Natural killer cell (primary cell): Measurements from ENCODE around the gene CDH13. TPM values are rescaled to one million over a fixed set of nuclear protein-coding genes. Genes with fewer than 3 reads are reported as not detected.
A peak's percentile ranks its signal among the peaks of the same experiment; 100 is the strongest.

Experiments used
- ATAC-seq, 3 donors: fragments of 150-1000 bp in 2 of 3; fragments of 200-7000 bp in 1 of 3; cut with Tn5 transposase; 1 replicate in 1 of 3; 2 replicates in 2 of 3; pipeline ENCODE4 v1.10.0; 2021; ENCODE audit warnings: mild to moderate bottlenecking in 2 of 3, moderate library complexity in 2 of 3
- DNase-seq, 2 donors: peaks; one replicate each; pipeline versions ENCODE4 v3.0.0 to v3.0.0-alpha.2; 2013 to 2021; ENCODE audit warnings: mixed read lengths in 1 of 2
- H3K27ac ChIP-seq: one replicate; pipeline ENCODE4 v1.5.1; 2013; ENCODE audit warnings: mild to moderate bottlenecking, low read length
- H3K27me3 ChIP-seq: one replicate; pipeline ENCODE4 v1.6.1; 2013; ENCODE audit warnings: low read length; ENCODE audit not compliant: control insufficient read depth, insufficient read depth
- H3K36me3 ChIP-seq: one replicate; pipeline ENCODE4 v1.6.1; 2013; ENCODE audit warnings: low read length; ENCODE audit not compliant: control insufficient read depth, insufficient read depth
- H3K4me1 ChIP-seq: one replicate; pipeline ENCODE4 v1.6.1; 2013; ENCODE audit warnings: low read length; ENCODE audit not compliant: control insufficient read depth, insufficient read depth
- H3K4me3 ChIP-seq: one replicate; pipeline ENCODE4 v1.5.1; 2013; ENCODE audit warnings: low read length
- H3K9me3 ChIP-seq: one replicate; pipeline ENCODE4 v1.6.1; 2013; ENCODE audit warnings: low read length; ENCODE audit not compliant: control insufficient read depth, insufficient read depth
- H3K27ac Mint-ChIP-seq, 2 donors: one replicate each; pipeline ENCODE4 v1.8.0; 2022; ENCODE audit warnings: mild to moderate bottlenecking in 2 of 2, mixed read lengths in 2 of 2, moderate library complexity in 1 of 2
- H3K27me3 Mint-ChIP-seq, 2 donors: one replicate each; pipeline ENCODE4 v1.8.0; 2022; ENCODE audit warnings: low read depth in 2 of 2, mixed read lengths in 2 of 2
- H3K36me3 Mint-ChIP-seq: one replicate; pipeline ENCODE4 v1.8.0; 2022; ENCODE audit warnings: mixed read lengths
- H3K4me1 Mint-ChIP-seq, 2 donors: one replicate each; pipeline ENCODE4 v1.8.0; 2022; ENCODE audit warnings: mixed read lengths in 2 of 2
- H3K4me3 Mint-ChIP-seq: one replicate; pipeline ENCODE4 v1.8.0; 2022; ENCODE audit warnings: mild to moderate bottlenecking, moderate library complexity, mixed read lengths
- H3K9me3 Mint-ChIP-seq, 2 donors: one replicate each; pipeline ENCODE4 v1.8.0; 2022; ENCODE audit warnings: mixed read lengths in 2 of 2
- CTCF ChIP-seq: fragments of 200-600 bp; IDR thresholded peaks from one replicate; pipeline ENCODE4 v1.8.0; 2022; ENCODE audit warnings: antibody characterized with exemption
- WGBS: methylation state at CpG from one replicate; pipeline ENCODE4 v1.1.7; 2013; ENCODE audit warnings: missing lambda C conversion rate; ENCODE audit not compliant: insufficient coverage; 5-methylcytosine and 5-hydroxymethylcytosine counted together
- intact Hi-C: fragments of 100-400 bp; cut with micrococcal nuclease; formaldehyde crosslinking; loops from one replicate; pipeline ENCODE4 v1.14.2; 2022
- total RNA-seq, 4 donors: library from RNA; stranded (reverse); fragments of 120-200 nt in 1 of 4; gene quantifications; one replicate each; pipeline versions ENCODE4 v1.2.3 to v1.2.4, GENCODE V29; 2013 to 2022

The CDH13 gene
- total RNA-seq, 3 donors from 2014 or later (not counting 1 experiment from before 2014, with no cell fraction given): not detected

GRCh38 chr16:83134638-83135037 is 507.9 kb downstream of the CDH13 start:
- H3K4me1 ChIP-seq: peaks cover 19% of the 10 kb centered on the region
- WGBS: 58% methylated on average over 4 of the region's 4 CpGs
- H3K9me3 ChIP-seq: no peaks in the 10 kb centered on the region
- Mint-ChIP-seq H3K27ac (no peak overlapping the region), H3K4me1 (peaks cover 19 to 20% of the 10 kb centered on the region in 2 donors), H3K36me3 (no peaks in the 10 kb centered on the region), H3K9me3 (no peaks in the 10 kb centered on the region), H3K27me3 (peaks cover 0 to 8% of the 10 kb centered on the region in 2 donors), H3K4me3 (no peak overlapping the region)
- no peaks in the 10 kb centered on the region for H3K36me3 ChIP-seq
- no peak overlapping the region for H3K4me3 ChIP-seq
- no peak overlapping the region for H3K27ac ChIP-seq
- ATAC-seq (no peak), DNase-seq (no peak)
- intact Hi-C loops: loop anchor here (5.0 to 10.0 kb wide), 2 partner anchors 187 to 210 kb away; no protein-coding TSS in a partner anchor
- no peak for TF ChIP-seq CTCF
- no peaks in the 10 kb centered on the region for H3K27me3 ChIP-seq

DNA sequence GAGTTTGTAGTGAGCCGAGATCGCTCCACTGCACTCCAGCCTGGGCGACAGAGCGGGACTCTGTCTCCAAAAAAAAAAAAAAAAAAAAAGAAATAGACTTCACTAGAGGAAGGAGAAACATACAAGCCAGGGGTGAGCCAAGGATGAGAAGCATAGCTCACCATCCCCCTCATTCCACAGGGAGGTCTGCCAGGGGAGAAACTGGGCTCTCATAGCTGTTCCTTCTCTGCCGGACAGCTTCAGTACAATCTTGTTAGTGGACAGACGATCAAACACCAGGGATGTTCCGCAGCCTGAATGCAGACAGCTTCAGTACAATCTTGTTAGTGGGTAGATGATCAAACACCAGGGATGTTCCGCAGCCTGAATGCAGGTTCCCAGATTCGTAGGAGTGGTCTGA is 509.6 kb downstream of the CDH13 start:
- intact Hi-C loops: loop anchor here (5.0 to 10.0 kb wide), 2 partner anchors 189 to 212 kb away; no protein-coding TSS in a partner anchor
- Mint-ChIP-seq H3K36me3 (no peaks in the 10 kb centered on the region), H3K27me3 (peaks cover 0 to 12% of the 10 kb centered on the region in 2 donors), H3K4me3 (no peak overlapping the region), H3K27ac (no peak overlapping the region), H3K4me1 (peaks cover 19 to 20% of the 10 kb centered on the region in 2 donors), H3K9me3 (no peaks in the 10 kb centered on the region)
- 95% methylated on average over 9 of the region's 9 CpGs for WGBS
- H3K36me3 ChIP-seq: no peaks in the 10 kb centered on the region
- H3K27me3 ChIP-seq: no peaks in the 10 kb centered on the region
- H3K9me3 ChIP-seq: no peaks in the 10 kb centered on the region
- no peak overlapping the region for H3K27ac ChIP-seq
- no peak for TF ChIP-seq CTCF
- no peak for ATAC-seq
- H3K4me1 ChIP-seq: peaks cover 19% of the 10 kb centered on the region
- no peak for DNase-seq
- H3K4me3 ChIP-seq: no peak overlapping the region

GRCh38 chr16:83136924-83137323 is 510.2 kb downstream of the CDH13 start:
- ATAC-seq: peak; percentile 32 to 46 (median 37)
- WGBS: 69% methylated on average over 5 of the region's 5 CpGs
- Histone ChIP-seq H3K27me3 (no peaks in the 10 kb centered on the region), H3K36me3 (no peaks in the 10 kb centered on the region), H3K9me3 (no peaks in the 10 kb centered on the region), H3K4me3 (no peak overlapping the region), H3K4me1 (peaks cover 19% of the 10 kb centered on the region), H3K27ac (no peak overlapping the region)
- TF ChIP-seq CTCF: no peak
- H3K4me3 Mint-ChIP-seq: peak overlapping the region; percentile 89
- H3K27ac Mint-ChIP-seq: peak overlapping the region; percentile 86 to 89
- no peaks in the 10 kb centered on the region for H3K36me3 Mint-ChIP-seq
- no peak for DNase-seq
- intact Hi-C loops: loop anchor here (5.0 to 10.0 kb wide), 2 partner anchors 190 to 212 kb away; no protein-coding TSS in a partner anchor
- no peaks in the 10 kb centered on the region for H3K9me3 Mint-ChIP-seq
- peaks cover 0 to 15% of the 10 kb centered on the region in 2 donors for H3K27me3 Mint-ChIP-seq
- H3K4me1 Mint-ChIP-seq: peaks cover 19 to 20% of the 10 kb centered on the region in 2 donors

GRCh38 chr16:83137326-83137781 is 510.6 kb downstream of the CDH13 start:
- Histone ChIP-seq H3K36me3 (no peaks in the 10 kb centered on the region), H3K4me3 (peak overlapping the region; percentile 6), H3K27ac (peak overlapping the region; percentile 48), H3K4me1 (peaks cover 19% of the 10 kb centered on the region), H3K9me3 (no peaks in the 10 kb centered on the region), H3K27me3 (no peaks in the 10 kb centered on the region)
- Mint-ChIP-seq H3K9me3 (no peaks in the 10 kb centered on the region), H3K4me3 (peak overlapping the region; percentile 89), H3K4me1 (peaks cover 19 to 20% of the 10 kb centered on the region in 2 donors), H3K27me3 (peaks cover 0 to 15% of the 10 kb centered on the region in 2 donors), H3K27ac (peak overlapping the region; percentile 86 to 89), H3K36me3 (no peaks in the 10 kb centered on the region)
- intact Hi-C loops: loop anchor here (5.0 to 10.0 kb wide), 2 partner anchors 190 to 213 kb away; no protein-coding TSS in a partner anchor
- DNase-seq (peak; percentile 43 to 64), ATAC-seq (peak; percentile 82 to 90 (median 85))
- 42% methylated on average over 17 of the region's 17 CpGs for WGBS
- no peak for TF ChIP-seq CTCF
